Ovary (tissue), 1 donor: ENCODE measurements around the gene MITF.

Experiments used
- EP300 ChIP-seq: sonication (generic); formaldehyde crosslinking; IDR thresholded peaks from one replicate; pipeline ENCODE4 v1.6.1; 2017; ENCODE audit warnings: antibody characterized with exemption
- POLR2A ChIP-seq: fragments of 450-650 bp; IDR thresholded peaks from one replicate; pipeline ENCODE4 v1.6.1; 2017; ENCODE audit warnings: antibody characterized with exemption, mild to moderate bottlenecking, moderate library complexity

GRCh38 chr3:69775751-69776150 lies 36.5 kb downstream of the MITF start:
- TF ChIP-seq EP300 = no peak
- TF ChIP-seq POLR2A = no peak
